Activated gamma-delta T cell treated with anti-CD3 and anti-CD28 coated beads, Interleukin-2, amount 50 U/mL, for 16 hours (primary cell): ENCODE data around the gene YTHDF1.

Experiments used
- DNase-seq: peaks from one replicate; pipeline ENCODE4 v3.0.0-alpha.2; 2020; ENCODE audit warnings: low read depth

The YTHDF1 gene

GRCh38 chr20:63185215-63185796, 30.6 kb downstream of the YTHDF1 start:
- DNase-seq: no peak

- peak; percentile 17 for DNase-seq
Observed at GRCh38 chr20:63183422-63184146, 32.3 kb downstream of the YTHDF1 start.

- no peak for DNase-seq
Observed at GRCh38 chr20:63182946-63183415, 33.0 kb downstream of the YTHDF1 start.

- DNase-seq: no peak
Observed at GRCh38 chr20:63182425-63182824, 33.5 kb downstream of the YTHDF1 start.

- no peak for DNase-seq
Observed at GRCh38 chr20:63181226-63181625, 34.7 kb downstream of the YTHDF1 start.

GRCh38 chr20:63180569-63181185, 35.3 kb downstream of the YTHDF1 start:
- no peak for DNase-seq

GRCh38 chr20:63179687-63180568, 36.0 kb downstream of the YTHDF1 start:
- DNase-seq: no peak

- DNase-seq: peak; percentile 59
Observed at GRCh38 chr20:63178889-63179686, 36.8 kb downstream of the YTHDF1 start.

GRCh38 chr20:63178446-63178820, 37.5 kb downstream of the YTHDF1 start:
- DNase-seq: no peak

GRCh38 chr20:63177785-63178445, 38.0 kb downstream of the YTHDF1 start:
- DNase-seq: no peak

- no peak for DNase-seq
Observed at GRCh38 chr20:63177134-63177784, 38.7 kb downstream of the YTHDF1 start.

- DNase-seq: no peak
Observed at GRCh38 chr20:63176427-63177133, 39.4 kb downstream of the YTHDF1 start.

GRCh38 chr20:63176034-63176426, 39.9 kb downstream of the YTHDF1 start:
- DNase-seq: no peak

GRCh38 chr20:63175038-63175895, 40.7 kb downstream of the YTHDF1 start:
- DNase-seq: no peak

GRCh38 chr20:63174309-63175037, 41.5 kb downstream of the YTHDF1 start:
- DNase-seq: no peak

- DNase-seq: no peak
Observed at GRCh38 chr20:63173552-63174191, 42.3 kb downstream of the YTHDF1 start.

- no peak for DNase-seq
Observed at GRCh38 chr20:63172726-63173125, 43.2 kb downstream of the YTHDF1 start.

GRCh38 chr20:63171991-63172390, 43.9 kb downstream of the YTHDF1 start:
- DNase-seq: no peak
